Stomach smooth muscle (tissue), 2 donors: ENCODE results near the gene GABRR2.

Source experiments
- H3K27ac ChIP-seq: one replicate; pipeline ENCODE4 v1.7.0; 2013; ENCODE audit warnings: mild to moderate bottlenecking, low read length, inconsistent platforms
- H3K27me3 ChIP-seq, 2 donors: one replicate each; pipeline ENCODE4 v1.7.0; 2013; ENCODE audit warnings: low read length in 2 of 2; ENCODE audit not compliant: insufficient read depth in 2 of 2, control insufficient read depth in 1 of 2
- H3K36me3 ChIP-seq, 2 donors: one replicate each; pipeline ENCODE4 v1.7.0; 2013; ENCODE audit warnings: low read length in 2 of 2; ENCODE audit not compliant: control insufficient read depth in 2 of 2, insufficient read depth in 2 of 2
- H3K4me1 ChIP-seq: one replicate; pipeline ENCODE4 v1.7.0; 2013; ENCODE audit warnings: low read length; ENCODE audit not compliant: control insufficient read depth, insufficient read depth
- H3K4me3 ChIP-seq, 2 donors: one replicate each; pipeline ENCODE4 v1.7.0; 2013; ENCODE audit warnings: low read length in 2 of 2
- H3K9ac ChIP-seq, 2 donors: one replicate each; pipeline ENCODE4 v1.7.0; 2013; ENCODE audit warnings: low read length in 2 of 2, mild to moderate bottlenecking in 1 of 2
- H3K9me3 ChIP-seq, 2 donors: one replicate each; pipeline ENCODE4 v1.7.0; 2013; ENCODE audit warnings: low read length in 2 of 2; ENCODE audit not compliant: control insufficient read depth in 2 of 2
- donor health status: healthy.
- donor health status: Pancreatic carcinoma.

Gene GABRR2

GRCh38 chr6:89324304-89324703 lies 9.2 kb upstream of the GABRR2 start:
- Histone ChIP-seq H3K27me3 (no peaks in the 10 kb centered on the region), H3K4me1 (peaks cover 3% of the 10 kb centered on the region), H3K4me3 (no peak overlapping the region), H3K36me3 (peaks cover 8 to 15% of the 10 kb centered on the region in 2 donors), H3K27ac (no peak overlapping the region), H3K9ac (no peak overlapping the region), H3K9me3 (no peaks in the 10 kb centered on the region)

GRCh38 chr6:89323511-89323971 lies 8.4 kb upstream of the GABRR2 start:
- Histone ChIP-seq H3K36me3 (peaks cover 5 to 12% of the 10 kb centered on the region in 2 donors), H3K27ac (no peak overlapping the region)

GRCh38 chr6:89321131-89321970 lies 6.3 kb upstream of the GABRR2 start:
- Histone ChIP-seq H3K27me3 (no peaks in the 10 kb centered on the region), H3K9ac (no peak overlapping the region), H3K4me1 (peaks cover 3% of the 10 kb centered on the region), H3K9me3 (no peaks in the 10 kb centered on the region), H3K36me3 (peaks cover 0 to 3% of the 10 kb centered on the region in 2 donors), H3K4me3 (no peak overlapping the region), H3K27ac (no peak overlapping the region)

More at GRCh38 chr6:89323511-89323971, 8.4 kb upstream of the GABRR2 start:
- Histone ChIP-seq H3K27me3 (no peaks in the 10 kb centered on the region), H3K9ac (no peak overlapping the region), H3K4me3 (no peak overlapping the region), H3K9me3 (no peaks in the 10 kb centered on the region), H3K4me1 (peaks cover 3% of the 10 kb centered on the region)

- peaks cover 3% of the 10 kb centered on the region for H3K4me1 ChIP-seq
- peaks cover 0 to 3% of the 10 kb centered on the region in 2 donors for H3K36me3 ChIP-seq
- no peak overlapping the region for H3K9ac ChIP-seq
- H3K27ac ChIP-seq: no peak overlapping the region
- no peak overlapping the region for H3K4me3 ChIP-seq
- H3K9me3 ChIP-seq: no peaks in the 10 kb centered on the region
- no peaks in the 10 kb centered on the region for H3K27me3 ChIP-seq
Measured at GRCh38 chr6:89320012-89320559, 5.0 kb upstream of the GABRR2 start.

GRCh38 chr6:89317067-89317466 lies 2.0 kb upstream of the GABRR2 start:
- Histone ChIP-seq H3K4me1 (peaks cover 12% of the 10 kb centered on the region), H3K4me3 (no peak overlapping the region), H3K27me3 (no peaks in the 10 kb centered on the region), H3K9ac (no peak overlapping the region), H3K9me3 (no peaks in the 10 kb centered on the region), H3K27ac (no peak overlapping the region), H3K36me3 (peaks cover 3% of the 10 kb centered on the region in 2 donors)

GRCh38 chr6:89314692-89315091 lies 407 bp downstream of the GABRR2 start:
- no peak overlapping the region for H3K9ac ChIP-seq
- no peaks in the 10 kb centered on the region for H3K9me3 ChIP-seq
- no peak overlapping the region for H3K27ac ChIP-seq
- no peaks in the 10 kb centered on the region for H3K27me3 ChIP-seq
- H3K36me3 ChIP-seq: peaks cover 0 to 3% of the 10 kb centered on the region in 2 donors
- H3K4me3 ChIP-seq: no peak overlapping the region
- H3K4me1 ChIP-seq: peaks cover 20% of the 10 kb centered on the region

- Histone ChIP-seq H3K36me3 (peaks cover 0 to 3% of the 10 kb centered on the region in 2 donors), H3K4me3 (no peak overlapping the region), H3K27ac (no peak overlapping the region), H3K9ac (no peak overlapping the region), H3K27me3 (no peaks in the 10 kb centered on the region), H3K9me3 (no peaks in the 10 kb centered on the region), H3K4me1 (peaks cover 20% of the 10 kb centered on the region)
Measured at GRCh38 chr6:89313006-89313405, 2.1 kb downstream of the GABRR2 start.

GRCh38 chr6:89311853-89312531 lies 3.1 kb downstream of the GABRR2 start:
- Histone ChIP-seq H3K4me3 (peak overlapping the region; percentile 39 to 57), H3K9me3 (no peaks in the 10 kb centered on the region), H3K27me3 (no peaks in the 10 kb centered on the region), H3K36me3 (peaks cover 0 to 3% of the 10 kb centered on the region in 2 donors), H3K9ac (peak overlapping the region in 1 of 2 donors; percentile 60), H3K4me1 (peaks cover 20% of the 10 kb centered on the region), H3K27ac (peak overlapping the region; percentile 58)

GRCh38 chr6:89311530-89311852 lies 3.6 kb downstream of the GABRR2 start:
- Histone ChIP-seq H3K9ac (peak overlapping the region in 1 of 2 donors; percentile 60), H3K4me3 (peak overlapping the region in 1 of 2 donors; percentile 57), H3K4me1 (peaks cover 20% of the 10 kb centered on the region), H3K36me3 (peaks cover 0 to 3% of the 10 kb centered on the region in 2 donors), H3K9me3 (no peaks in the 10 kb centered on the region), H3K27me3 (no peaks in the 10 kb centered on the region), H3K27ac (peak overlapping the region; percentile 58)

GRCh38 chr6:89310929-89311328 lies 4.2 kb downstream of the GABRR2 start:
- H3K9me3 ChIP-seq: no peaks in the 10 kb centered on the region
- H3K4me1 ChIP-seq: peaks cover 20% of the 10 kb centered on the region
- no peak overlapping the region for H3K4me3 ChIP-seq
- H3K9ac ChIP-seq: no peak overlapping the region
- H3K36me3 ChIP-seq: peaks cover 0 to 3% of the 10 kb centered on the region in 2 donors
- no peaks in the 10 kb centered on the region for H3K27me3 ChIP-seq
- H3K27ac ChIP-seq: no peak overlapping the region
